HepG2 (cell line): ENCODE results near the gene BAZ1A. TPM values are rescaled to one million over a fixed set of nuclear protein-coding genes. Genes with fewer than 3 reads are reported as not detected.
A peak's percentile ranks its signal among the peaks of the same experiment; 100 is the strongest.

ENCODE experiments used
- AGO2 ChIP-seq: fragments of 200-400 bp; formaldehyde crosslinking; optimal IDR thresholded peaks from 2 replicates; pipeline ENCODE3; 2017; ENCODE audit warnings: mild to moderate bottlenecking, low read depth, low read length, moderate library complexity
- BRD4 ChIP-seq: sonication (generic); formaldehyde crosslinking; IDR thresholded peaks from 2 replicates; pipeline ENCODE4 v1.4.0; 2020; ENCODE audit warnings: missing genetic modification reagents
- CHCHD3 ChIP-seq: sonication (generic); formaldehyde crosslinking; IDR thresholded peaks from 2 replicates; pipeline ENCODE4 v1.8.0; 2022; ENCODE audit warnings: mild to moderate bottlenecking, missing genetic modification reagents, moderate library complexity
- EEA1 ChIP-seq: sonication (generic); formaldehyde crosslinking; IDR thresholded peaks from 2 replicates; pipeline ENCODE4 v1.5.1; 2020; ENCODE audit warnings: mild to moderate bottlenecking, missing genetic modification reagents, borderline replicate concordance
- FOXK1 ChIP-seq: sonication (generic); formaldehyde crosslinking; IDR thresholded peaks from 2 replicates; pipeline ENCODE4 v1.4.0; 2020; ENCODE audit warnings: low read depth, missing genetic modification reagents, borderline replicate concordance
- IKZF4 ChIP-seq: sonication (generic); formaldehyde crosslinking; IDR thresholded peaks from 2 replicates; pipeline ENCODE4 v1.5.1; 2020; ENCODE audit warnings: borderline replicate concordance, mild to moderate bottlenecking, low read depth, missing genetic modification reagents; ENCODE audit errors: not compliant biosample characterization
- MIER2 ChIP-seq: IDR thresholded peaks from 2 replicates; pipeline ENCODE4 v1.6.1; 2016; ENCODE audit warnings: missing biosample characterization, missing genetic modification reagents
- MIXL1 ChIP-seq: IDR thresholded peaks from 2 replicates; pipeline ENCODE4 v1.6.1; 2016
- NFKBIZ ChIP-seq: IDR thresholded peaks from 2 replicates; pipeline ENCODE4 v1.6.1; 2018; ENCODE audit warnings: missing genetic modification reagents, missing compliant biosample characterization
- PTBP1 ChIP-seq: fragments of 200-400 bp; formaldehyde crosslinking; IDR thresholded peaks from 2 replicates; pipeline ENCODE4 v1.6.1; 2018; ENCODE audit warnings: low read length, low read depth; ENCODE audit not compliant: poor library complexity, severe bottlenecking
- SP5 ChIP-seq: IDR thresholded peaks from 2 replicates; pipeline ENCODE4 v1.6.1; 2016; ENCODE audit warnings: low read depth, borderline replicate concordance
- STAG1 ChIP-seq: sonication (generic); formaldehyde crosslinking; IDR thresholded peaks from 2 replicates; pipeline ENCODE4 v1.4.0; 2020; ENCODE audit warnings: missing genetic modification reagents
- TOE1 ChIP-seq: sonication (generic); formaldehyde crosslinking; IDR thresholded peaks from 2 replicates; pipeline ENCODE4 v1.4.0; 2020; ENCODE audit warnings: mild to moderate bottlenecking, missing genetic modification reagents
- ZNF337 ChIP-seq: sonication (generic); formaldehyde crosslinking; IDR thresholded peaks from 2 replicates; pipeline ENCODE4 v1.5.1; 2020; ENCODE audit warnings: missing genetic modification reagents, low read depth, mild to moderate bottlenecking, borderline replicate concordance
- ZNF747 ChIP-seq: sonication (generic); formaldehyde crosslinking; IDR thresholded peaks from 2 replicates; pipeline ENCODE4 v1.8.1; 2023; ENCODE audit warnings: missing genetic modification reagents, mild to moderate bottlenecking, borderline replicate concordance
- ZNF782 ChIP-seq: sonication (generic); formaldehyde crosslinking; IDR thresholded peaks from 2 replicates; pipeline ENCODE4 v1.4.0; 2020; ENCODE audit warnings: missing genetic modification reagents, mild to moderate bottlenecking, borderline replicate concordance
- polyA plus RNA-seq, 8 experiments: library from polyadenylated mRNA; depleted of rRNA in 3 of 8; stranded (reverse) in 7 of 8; unstranded in 1 of 8; fragments of >200 nt; fragmentation: Illumina TruSeq in 4 of 8; extraction: Trizol in 4 of 8; gene quantifications; 2 replicates each; pipeline versions ENCODE4 v1.2.1 to v1.2.3, GENCODE V29; 2011 to 2016; ENCODE audit warnings: low read depth in 4 of 8, missing spikeins in 1 of 8, mixed read lengths in 1 of 8; ENCODE audit not compliant: insufficient read depth in 1 of 8
- total RNA-seq, 5 experiments: library from RNA; depleted of rRNA; stranded (reverse); fragments of >200 nt; fragmentation: Illumina TruSeq; extraction: Trizol; gene quantifications; 2 replicates each; pipeline ENCODE4 v1.2.3, GENCODE V29; 2016; ENCODE audit warnings: low read depth in 1 of 5
- TF ChIP-seq, protein P1 (sequence below): sonication (generic); formaldehyde crosslinking; IDR thresholded peaks from 2 replicates; pipeline ENCODE4 v1.4.0; 2020; ENCODE audit warnings: missing genetic modification reagents
- TF ChIP-seq, protein P2 (sequence below): sonication (generic); formaldehyde crosslinking; IDR thresholded peaks from 2 replicates; pipeline ENCODE4 v1.8.1; 2023; ENCODE audit warnings: mild to moderate bottlenecking, missing genetic modification reagents
- TF ChIP-seq, protein P3 (sequence below): sonication (generic); formaldehyde crosslinking; IDR thresholded peaks from 2 replicates; pipeline ENCODE4 v1.8.1; 2023; ENCODE audit warnings: missing genetic modification reagents, mild to moderate bottlenecking, borderline replicate concordance
- TF ChIP-seq, protein P4 (sequence below): sonication (generic); formaldehyde crosslinking; conservative IDR thresholded peaks from 2 replicates; pipeline ENCODE4 v1.4.0; 2020; ENCODE audit warnings: missing genetic modification reagents
- TF ChIP-seq, protein P5 (sequence below): sonication (generic); formaldehyde crosslinking; IDR thresholded peaks from 2 replicates; pipeline ENCODE4 v1.8.1; 2023; ENCODE audit warnings: mild to moderate bottlenecking, missing genetic modification reagents, borderline replicate concordance

BAZ1A gene
- total and polyA plus RNA-seq, 2 of the 13 experiments (the other 11 are each of a cell fraction or from before 2014, with no cell fraction given) = 20.9 to 56.8 TPM

DNA sequence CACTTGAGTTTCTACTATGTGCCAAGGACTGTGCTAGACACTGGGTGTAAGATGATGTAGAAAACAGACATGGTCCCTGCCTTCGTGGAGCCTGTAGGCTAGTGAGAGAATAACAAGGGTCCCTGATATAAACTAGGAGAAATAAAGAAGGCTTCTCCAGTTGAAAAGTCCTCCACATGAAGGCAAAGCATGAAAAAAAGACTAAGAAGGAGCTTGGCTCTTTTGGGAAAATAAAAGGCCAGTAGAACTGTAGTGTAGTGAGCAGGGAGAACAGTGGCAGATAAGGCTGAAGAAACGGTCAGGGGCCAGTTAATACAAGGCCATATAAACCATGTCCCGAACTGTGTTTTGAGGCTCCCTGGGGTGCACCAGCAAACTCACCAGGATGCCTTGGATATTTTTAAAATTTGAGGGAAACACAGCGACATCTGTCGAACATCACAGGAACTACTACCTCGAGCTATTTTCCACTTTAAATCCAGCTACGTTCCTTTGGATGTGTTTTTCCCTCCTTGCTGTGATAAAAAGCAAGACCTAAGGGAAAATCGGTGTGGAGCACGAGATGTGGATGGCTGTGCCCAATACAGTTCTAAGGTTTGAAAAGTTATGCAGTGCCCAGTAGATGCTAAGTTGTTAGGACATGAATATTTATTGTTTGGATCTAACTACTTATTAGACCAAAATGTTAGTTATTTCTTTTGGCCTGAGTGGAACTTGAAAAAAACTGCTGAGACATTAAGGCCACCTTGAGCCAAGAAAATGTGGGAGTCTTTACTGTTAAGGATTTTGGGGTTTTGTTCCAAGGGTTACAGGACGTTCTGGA is 152.2 kb downstream of the BAZ1A start (continued):
- TF ChIP-seq, protein P1, sequence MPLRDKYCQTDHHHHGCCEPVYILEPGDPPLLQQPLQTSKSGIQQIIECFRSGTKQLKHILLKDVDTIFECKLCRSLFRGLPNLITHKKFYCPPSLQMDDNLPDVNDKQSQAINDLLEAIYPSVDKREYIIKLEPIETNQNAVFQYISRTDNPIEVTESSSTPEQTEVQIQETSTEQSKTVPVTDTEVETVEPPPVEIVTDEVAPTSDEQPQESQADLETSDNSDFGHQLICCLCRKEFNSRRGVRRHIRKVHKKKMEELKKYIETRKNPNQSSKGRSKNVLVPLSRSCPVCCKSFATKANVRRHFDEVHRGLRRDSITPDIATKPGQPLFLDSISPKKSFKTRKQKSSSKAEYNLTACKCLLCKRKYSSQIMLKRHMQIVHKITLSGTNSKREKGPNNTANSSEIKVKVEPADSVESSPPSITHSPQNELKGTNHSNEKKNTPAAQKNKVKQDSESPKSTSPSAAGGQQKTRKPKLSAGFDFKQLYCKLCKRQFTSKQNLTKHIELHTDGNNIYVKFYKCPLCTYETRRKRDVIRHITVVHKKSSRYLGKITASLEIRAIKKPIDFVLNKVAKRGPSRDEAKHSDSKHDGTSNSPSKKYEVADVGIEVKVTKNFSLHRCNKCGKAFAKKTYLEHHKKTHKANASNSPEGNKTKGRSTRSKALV = 0 out of 2 replicates have a peak, but pooled peaks have one; percentile 16
- TF ChIP-seq NFKBIZ (CRISPR knock-in tag) = no peak
- TF ChIP-seq EEA1 = no peak
- TF ChIP-seq PTBP1 = no peak
- TF ChIP-seq AGO2 = no peak
- TF ChIP-seq TOE1 (CRISPR knock-in tag) = 0 out of 2 replicates have a peak, but pooled peaks have one; percentile 53
- peak; percentile 23; the same call in 1 of the 2 replicates for TF ChIP-seq MIER2 (CRISPR knock-in tag)
- TF ChIP-seq, protein P2, sequence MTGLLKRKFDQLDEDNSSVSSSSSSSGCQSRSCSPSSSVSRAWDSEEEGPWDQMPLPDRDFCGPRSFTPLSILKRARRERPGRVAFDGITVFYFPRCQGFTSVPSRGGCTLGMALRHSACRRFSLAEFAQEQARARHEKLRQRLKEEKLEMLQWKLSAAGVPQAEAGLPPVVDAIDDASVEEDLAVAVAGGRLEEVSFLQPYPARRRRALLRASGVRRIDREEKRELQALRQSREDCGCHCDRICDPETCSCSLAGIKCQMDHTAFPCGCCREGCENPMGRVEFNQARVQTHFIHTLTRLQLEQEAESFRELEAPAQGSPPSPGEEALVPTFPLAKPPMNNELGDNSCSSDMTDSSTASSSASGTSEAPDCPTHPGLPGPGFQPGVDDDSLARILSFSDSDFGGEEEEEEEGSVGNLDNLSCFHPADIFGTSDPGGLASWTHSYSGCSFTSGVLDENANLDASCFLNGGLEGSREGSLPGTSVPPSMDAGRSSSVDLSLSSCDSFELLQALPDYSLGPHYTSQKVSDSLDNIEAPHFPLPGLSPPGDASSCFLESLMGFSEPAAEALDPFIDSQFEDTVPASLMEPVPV (CRISPR knock-in tag) = peak; percentile 67; the same call in 1 of the 2 replicates
- 0 out of 2 replicates have a peak, but pooled peaks have one; percentile 9 for TF ChIP-seq SP5 (CRISPR knock-in tag)
- TF ChIP-seq, protein P3, sequence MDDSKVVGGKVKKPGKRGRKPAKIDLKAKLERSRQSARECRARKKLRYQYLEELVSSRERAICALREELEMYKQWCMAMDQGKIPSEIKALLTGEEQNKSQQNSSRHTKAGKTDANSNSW (CRISPR knock-in tag) = no peak
- peak; percentile 95 for TF ChIP-seq STAG1 (CRISPR knock-in tag)
- TF ChIP-seq FOXK1 (CRISPR knock-in tag) = no peak
- TF ChIP-seq MIXL1 (CRISPR knock-in tag) = peak; percentile 81; the same call in 1 of the 2 replicates
- TF ChIP-seq BRD4 = 0 out of 2 replicates have a peak, but pooled peaks have one; percentile 36
- TF ChIP-seq, protein P4, sequence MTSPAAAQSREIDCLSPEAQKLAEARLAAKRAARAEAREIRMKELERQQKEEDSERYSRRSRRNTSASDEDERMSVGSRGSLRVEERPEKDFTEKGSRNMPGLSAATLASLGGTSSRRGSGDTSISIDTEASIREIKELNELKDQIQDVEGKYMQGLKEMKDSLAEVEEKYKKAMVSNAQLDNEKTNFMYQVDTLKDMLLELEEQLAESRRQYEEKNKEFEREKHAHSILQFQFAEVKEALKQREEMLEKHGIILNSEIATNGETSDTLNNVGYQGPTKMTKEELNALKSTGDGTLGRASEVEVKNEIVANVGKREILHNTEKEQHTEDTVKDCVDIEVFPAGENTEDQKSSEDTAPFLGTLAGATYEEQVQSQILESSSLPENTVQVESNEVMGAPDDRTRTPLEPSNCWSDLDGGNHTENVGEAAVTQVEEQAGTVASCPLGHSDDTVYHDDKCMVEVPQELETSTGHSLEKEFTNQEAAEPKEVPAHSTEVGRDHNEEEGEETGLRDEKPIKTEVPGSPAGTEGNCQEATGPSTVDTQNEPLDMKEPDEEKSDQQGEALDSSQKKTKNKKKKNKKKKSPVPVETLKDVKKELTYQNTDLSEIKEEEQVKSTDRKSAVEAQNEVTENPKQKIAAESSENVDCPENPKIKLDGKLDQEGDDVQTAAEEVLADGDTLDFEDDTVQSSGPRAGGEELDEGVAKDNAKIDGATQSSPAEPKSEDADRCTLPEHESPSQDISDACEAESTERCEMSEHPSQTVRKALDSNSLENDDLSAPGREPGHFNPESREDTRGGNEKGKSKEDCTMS (CRISPR knock-in tag) = 0 out of 2 replicates have a peak, but pooled peaks have one; percentile 23
- no peak for TF ChIP-seq CHCHD3 (CRISPR knock-in tag)
- TF ChIP-seq ZNF747 (CRISPR knock-in tag) = no peak
- TF ChIP-seq ZNF337 (CRISPR knock-in tag) = peak; percentile 64; the same call in 1 of the 2 replicates
- TF ChIP-seq ZNF782 (CRISPR knock-in tag) = 0 out of 2 replicates have a peak, but pooled peaks have one; percentile 49
- TF ChIP-seq, protein P5, sequence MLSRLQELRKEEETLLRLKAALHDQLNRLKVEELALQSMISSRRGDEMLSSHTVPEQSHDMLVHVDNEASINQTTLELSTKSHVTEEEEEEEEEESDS (CRISPR knock-in tag) = 0 out of 2 replicates have a peak, but pooled peaks have one; percentile 18
- TF ChIP-seq IKZF4 (CRISPR knock-in tag) = peak; percentile 68
